ENCODE results near the gene CHAT. TPM values are rescaled to one million over a fixed set of nuclear protein-coding genes. Genes with fewer than 3 reads are reported as not detected.

Gene CHAT
- total RNA-seq, 1 donor from 2014 or later: not detected

DNA sequence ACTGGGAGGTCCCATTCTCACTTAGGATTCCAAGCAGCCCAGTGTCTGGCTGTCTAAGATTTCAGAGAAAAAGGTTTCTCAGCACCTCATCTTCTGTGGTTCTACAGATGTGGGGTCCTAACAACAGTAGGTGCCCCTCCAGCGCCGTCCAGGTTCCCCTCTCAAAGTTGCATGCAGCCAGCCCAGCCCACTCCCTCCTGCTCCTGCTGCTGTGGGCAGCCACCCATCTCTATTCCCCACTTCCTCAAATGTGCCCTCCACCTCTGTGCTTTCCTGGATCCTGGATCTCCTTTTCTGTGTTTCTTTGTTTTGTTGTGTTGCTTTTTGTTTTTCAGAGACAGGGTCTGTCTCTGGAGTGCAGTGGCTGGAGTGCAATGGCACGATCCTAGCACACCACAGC is 17.0 kb upstream of the CHAT start:
- peaks cover 88% of the 10 kb centered on the region for H3K27me3 ChIP-seq (ENCODE audit: low read depth)
- DNase-seq: no peak
- H3K36me3 ChIP-seq: no peaks in the 10 kb centered on the region
- TF ChIP-seq CTCF (IDR thresholded peaks at IDR 0.05; ENCODE audit: borderline replicate concordance): no peak
- intact Hi-C loops (cut with micrococcal nuclease): no loop called here
- no peaks in the 10 kb centered on the region for H3K4me1 ChIP-seq
- H3K4me3 ChIP-seq: no peak overlapping the region
- H3K27ac ChIP-seq (replicated peaks): no peak overlapping the region
- no peaks in the 10 kb centered on the region for H3K9me3 ChIP-seq (replicated peaks)

GRCh38 chr10:49597426-49598163 is 16.2 kb upstream of the CHAT start:
- H3K27me3 ChIP-seq (ENCODE audit: low read depth): peaks cover 91% of the 10 kb centered on the region

GRCh38 chr10:49598164-49598856 is 15.5 kb upstream of the CHAT start:
- H3K4me3 ChIP-seq: no peak overlapping the region
- intact Hi-C loops (cut with micrococcal nuclease): no loop called here
- no peak for DNase-seq
- no peaks in the 10 kb centered on the region for H3K9me3 ChIP-seq (replicated peaks)
- H3K27ac ChIP-seq (replicated peaks): no peak overlapping the region
- H3K27me3 ChIP-seq (ENCODE audit: low read depth): peaks cover 94% of the 10 kb centered on the region
- no peaks in the 10 kb centered on the region for H3K4me1 ChIP-seq
- no peak for TF ChIP-seq CTCF (IDR thresholded peaks at IDR 0.05; ENCODE audit: borderline replicate concordance)
- no peaks in the 10 kb centered on the region for H3K36me3 ChIP-seq

More at GRCh38 chr10:49597426-49598163, 16.2 kb upstream of the CHAT start:
- no peak overlapping the region for H3K27ac ChIP-seq (replicated peaks)
- TF ChIP-seq CTCF (IDR thresholded peaks at IDR 0.05; ENCODE audit: borderline replicate concordance): no peak
- no peak for DNase-seq
- no peaks in the 10 kb centered on the region for H3K9me3 ChIP-seq (replicated peaks)
- intact Hi-C loops (cut with micrococcal nuclease): no loop called here
- H3K4me3 ChIP-seq: no peak overlapping the region
- H3K36me3 ChIP-seq: no peaks in the 10 kb centered on the region
- no peaks in the 10 kb centered on the region for H3K4me1 ChIP-seq

DNA sequence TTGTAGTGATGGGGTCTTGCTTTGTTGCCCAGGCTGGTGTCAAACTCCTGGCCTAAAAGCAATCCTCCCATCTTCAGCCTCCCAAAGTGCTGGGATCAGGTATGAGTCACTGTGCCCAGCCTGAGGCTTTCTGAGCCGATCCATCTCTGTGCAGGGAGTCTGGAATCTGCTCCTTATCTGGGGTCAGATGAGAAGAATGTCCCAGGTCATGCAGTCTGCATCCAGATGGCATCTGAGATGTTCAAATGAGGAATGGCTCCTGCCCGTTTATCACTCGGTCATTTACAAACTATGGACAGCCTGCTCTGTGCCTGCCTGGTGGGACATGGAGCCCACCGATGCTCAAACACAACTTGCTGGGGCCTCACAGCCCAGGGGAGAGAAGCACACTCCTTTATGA is 14.9 kb upstream of the CHAT start:
- intact Hi-C loops (cut with micrococcal nuclease): no loop called here
- H3K27ac ChIP-seq (replicated peaks): no peak overlapping the region
- no peaks in the 10 kb centered on the region for H3K36me3 ChIP-seq
- no peaks in the 10 kb centered on the region for H3K9me3 ChIP-seq (replicated peaks)
- no peaks in the 10 kb centered on the region for H3K4me1 ChIP-seq
- no peak for TF ChIP-seq CTCF (IDR thresholded peaks at IDR 0.05; ENCODE audit: borderline replicate concordance)
- H3K4me3 ChIP-seq: no peak overlapping the region
- DNase-seq: no peak
- peaks cover 94% of the 10 kb centered on the region for H3K27me3 ChIP-seq (ENCODE audit: low read depth)

DNA sequence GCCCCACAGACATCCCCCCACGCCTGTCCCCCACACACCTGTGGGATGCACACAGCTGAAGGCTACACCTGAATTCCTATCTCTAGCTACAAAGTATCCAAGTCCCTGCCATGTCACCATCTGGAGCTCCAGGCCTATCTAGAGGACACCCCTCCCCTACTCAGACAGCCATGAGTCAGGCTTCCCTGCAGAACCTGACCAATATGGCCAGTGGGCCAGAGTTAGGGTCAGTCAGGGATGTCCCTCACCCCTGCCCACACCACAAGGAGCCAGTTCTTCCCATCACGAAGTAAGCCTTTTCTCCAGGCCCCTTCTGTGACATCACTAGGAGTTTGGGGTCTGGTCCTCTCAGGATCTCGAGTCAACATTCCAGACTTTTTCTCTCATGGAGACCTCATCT is 14.3 kb upstream of the CHAT start:
- Histone ChIP-seq H3K36me3 (no peaks in the 10 kb centered on the region), H3K4me1 (no peaks in the 10 kb centered on the region), H3K27me3 (ENCODE audit: low read depth) (peaks cover 96% of the 10 kb centered on the region), H3K27ac (replicated peaks) (no peak overlapping the region), H3K4me3 (no peak overlapping the region), H3K9me3 (replicated peaks) (no peaks in the 10 kb centered on the region)
- TF ChIP-seq CTCF (IDR thresholded peaks at IDR 0.05; ENCODE audit: borderline replicate concordance): no peak
- DNase-seq: no peak
- intact Hi-C loops (cut with micrococcal nuclease): no loop called here

Data from left ventricle myocardium inferior (tissue), 1 donor.